T-helper 22 cell (primary cell): Measurements from ENCODE around the gene SLC49A3.

ENCODE experiments used
- DNase-seq: peaks from one replicate; pipeline ENCODE4 v3.0.0-alpha.2; 2020; ENCODE audit warnings: low read depth

The SLC49A3 gene

GRCh38 chr4:633406-633805 is 55.5 kb downstream of the SLC49A3 start:
- DNase-seq, result no peak

- DNase-seq, result no peak
Observed at GRCh38 chr4:632926-633325, 56.0 kb downstream of the SLC49A3 start.

GRCh38 chr4:632196-632790 is 56.7 kb downstream of the SLC49A3 start:
- DNase-seq, result no peak
